Measurements from ENCODE around the gene STEAP3.

The STEAP3 gene

GRCh38 chr2:119282146-119282995 lies 58.7 kb downstream of the STEAP3 start:
- no peak for TF ChIP-seq CTCF (IDR thresholded peaks at IDR 0.05; ENCODE audit: insufficient read depth, low read length, missing control alignments)
- CTCF ChIA-PET, result interaction anchor here (1.1 to 3.7 kb wide), 6 partner anchors 8 to 401 kb away, joined by 3 to 25 read pairs (median 4); no protein-coding TSS in a partner anchor
- no peak overlapping the region for H3K4me3 ChIP-seq (ENCODE audit: low read depth, low read length)
- POLR2A ChIA-PET, result no interaction called here
- no peak for DNase-seq (ENCODE audit: low read depth, low spot score)

- no peak for DNase-seq (ENCODE audit: low read depth, low spot score)
- H3K4me3 ChIP-seq (ENCODE audit: low read depth, low read length), result no peak overlapping the region
- no peak for TF ChIP-seq CTCF (IDR thresholded peaks at IDR 0.05; ENCODE audit: insufficient read depth, low read length, missing control alignments)
- ChIA-PET CTCF (interaction anchor here (1.1 to 1.8 kb wide), 3 partner anchors 10 to 18 kb away, joined by 3 to 6 read pairs (median 4); no protein-coding TSS in a partner anchor), POLR2A (no interaction called here)
These were observed 59.4 kb downstream of the STEAP3 start for GRCh38 chr2:119282996-119283511.

- CTCF ChIA-PET, result interaction anchor here (1.5 to 1.8 kb wide), 2 partner anchors 19 to 65 kb away, joined by 3 to 6 read pairs; no protein-coding TSS in a partner anchor
- H3K4me3 ChIP-seq (ENCODE audit: low read depth, low read length), result no peak overlapping the region
- POLR2A ChIA-PET, result no interaction called here
- TF ChIP-seq CTCF (IDR thresholded peaks at IDR 0.05; ENCODE audit: insufficient read depth, low read length, missing control alignments), result no peak
- peak; percentile 21 for DNase-seq (ENCODE audit: low read depth, low spot score)
These were observed 60.3 kb downstream of the STEAP3 start for GRCh38 chr2:119283873-119284331.

GRCh38 chr2:119286661-119287060 lies 63.0 kb downstream of the STEAP3 start:
- ChIA-PET POLR2A (no interaction called here), CTCF (interaction anchor here (0.9 to 1.2 kb wide), 2 partner anchors 64 to 67 kb away, joined by 3 to 9 read pairs; no protein-coding TSS in a partner anchor)
- TF ChIP-seq CTCF (IDR thresholded peaks at IDR 0.05; ENCODE audit: insufficient read depth, low read length, missing control alignments), result no peak
- no peak overlapping the region for H3K4me3 ChIP-seq (ENCODE audit: low read depth, low read length)
- DNase-seq (ENCODE audit: low read depth, low spot score), result no peak

- DNase-seq (ENCODE audit: low read depth, low spot score), result no peak
- ChIA-PET POLR2A (no interaction called here), CTCF (interaction anchor here (0.9 to 6.7 kb wide), 8 partner anchors 14 to 407 kb away, joined by 3 to 122 read pairs (median 33); partner anchors contain the start of gene STEAP3)
- no peak overlapping the region for H3K4me3 ChIP-seq (ENCODE audit: low read depth, low read length)
- no peak for TF ChIP-seq CTCF (IDR thresholded peaks at IDR 0.05; ENCODE audit: insufficient read depth, low read length, missing control alignments)
These were observed 64.9 kb downstream of the STEAP3 start for GRCh38 chr2:119288576-119288975.

GRCh38 chr2:119289093-119289492 lies 65.5 kb downstream of the STEAP3 start:
- TF ChIP-seq CTCF (IDR thresholded peaks at IDR 0.05; ENCODE audit: insufficient read depth, low read length, missing control alignments), result no peak
- DNase-seq (ENCODE audit: low read depth, low spot score), result no peak
- ChIA-PET POLR2A (no interaction called here), CTCF (interaction anchor here (0.9 to 6.7 kb wide), 11 partner anchors 9 to 407 kb away, joined by 3 to 122 read pairs (median 13); partner anchors contain the start of gene STEAP3)
- no peak overlapping the region for H3K4me3 ChIP-seq (ENCODE audit: low read depth, low read length)

Data from AG04449 (cell line).